Measurements from ENCODE around the gene CST8.

CST8 gene

GRCh38 chr20:23526850-23527249 lies 35.9 kb downstream of the CST8 start:
- DNase-seq = no peak

- no peak for DNase-seq
These were observed 38.0 kb downstream of the CST8 start for GRCh38 chr20:23528867-23529431.

- no peak for DNase-seq
These were observed 40.1 kb downstream of the CST8 start for GRCh38 chr20:23530937-23531567.

GRCh38 chr20:23532533-23532932 lies 41.6 kb downstream of the CST8 start:
- no peak for DNase-seq

DNA sequence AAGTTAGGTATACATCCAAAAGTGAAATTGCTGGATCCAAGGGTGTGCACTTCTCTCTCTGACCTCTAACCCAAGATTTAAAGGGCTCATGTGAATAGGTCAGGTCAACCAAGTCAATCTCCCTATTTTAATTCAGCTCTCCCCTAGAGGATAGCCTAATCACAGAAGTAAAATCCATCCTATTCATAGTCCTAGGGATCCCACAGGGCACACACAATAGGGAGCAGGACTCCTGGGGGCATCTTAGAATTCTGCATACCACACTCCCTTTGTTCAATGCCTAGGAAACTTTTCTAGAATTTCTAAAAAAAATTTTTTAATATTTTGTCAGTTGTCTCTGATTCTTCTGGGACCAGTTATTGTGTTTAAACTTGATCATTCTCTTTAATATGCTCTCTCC lies 42.2 kb downstream of the CST8 start:
- DNase-seq = no peak

DNA sequence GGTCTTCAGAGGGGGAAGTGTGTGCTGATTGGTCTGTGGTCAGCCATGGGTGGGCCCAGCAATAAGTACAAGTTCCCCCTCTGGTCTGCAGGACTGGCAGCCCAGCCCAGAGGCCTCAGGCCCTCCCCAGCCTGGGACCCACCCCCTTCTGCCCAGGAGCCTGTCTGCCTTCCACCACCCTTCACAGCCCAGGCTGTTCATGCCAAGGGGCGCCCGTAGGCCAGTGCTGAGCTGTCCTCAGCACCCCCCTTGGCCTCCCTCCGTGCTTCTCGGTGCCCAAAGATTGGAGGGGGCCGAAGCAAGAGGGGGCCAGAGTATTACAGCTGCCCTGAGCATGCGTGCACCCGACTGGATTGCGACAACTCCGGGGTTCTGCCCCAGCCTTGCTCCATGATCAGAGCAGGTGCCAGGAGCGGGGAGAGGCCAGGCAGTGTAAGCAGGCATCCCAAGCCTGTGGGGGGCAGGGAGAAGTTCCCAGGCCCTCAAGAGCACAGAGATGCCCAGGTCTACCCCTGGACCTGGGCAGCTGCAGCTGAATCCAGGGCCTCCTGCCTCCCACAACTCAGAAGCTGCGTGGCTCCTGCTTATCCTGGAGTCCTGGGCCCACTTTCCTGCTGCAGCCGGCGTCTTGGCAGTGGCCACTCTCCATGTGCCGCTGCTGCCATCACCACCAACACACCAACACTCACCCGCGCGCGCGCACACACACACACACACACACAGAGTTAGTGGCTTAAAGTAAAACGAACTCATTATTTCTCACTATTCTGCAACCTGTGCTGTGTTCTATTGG lies 44.1 kb downstream of the CST8 start:
- no peak for DNase-seq

GRCh38 chr20:23536328-23536974 lies 45.5 kb downstream of the CST8 start:
- DNase-seq = no peak

- DNase-seq = no peak
These were observed 46.1 kb downstream of the CST8 start for GRCh38 chr20:23537030-23537429.

DNA sequence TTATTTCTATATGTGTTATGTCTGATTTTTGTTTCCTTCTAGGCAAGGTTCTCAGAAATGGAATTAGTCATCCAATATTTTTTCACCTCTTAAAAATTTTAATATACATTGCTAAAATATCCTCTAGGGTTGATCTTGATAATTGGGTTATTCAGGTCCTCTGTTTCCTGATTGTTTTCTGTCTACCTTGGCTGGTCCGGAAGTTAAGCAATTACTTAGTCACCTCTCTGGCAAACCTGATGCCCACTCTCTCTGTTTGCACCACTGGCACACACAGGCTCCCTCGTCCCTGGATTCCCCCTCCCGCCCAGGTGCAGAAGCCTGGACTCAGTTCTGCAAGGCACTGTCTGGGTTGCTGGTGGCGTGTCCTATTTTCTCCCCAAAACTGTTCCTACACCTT lies 49.7 kb downstream of the CST8 start:
- DNase-seq = no peak

DNA sequence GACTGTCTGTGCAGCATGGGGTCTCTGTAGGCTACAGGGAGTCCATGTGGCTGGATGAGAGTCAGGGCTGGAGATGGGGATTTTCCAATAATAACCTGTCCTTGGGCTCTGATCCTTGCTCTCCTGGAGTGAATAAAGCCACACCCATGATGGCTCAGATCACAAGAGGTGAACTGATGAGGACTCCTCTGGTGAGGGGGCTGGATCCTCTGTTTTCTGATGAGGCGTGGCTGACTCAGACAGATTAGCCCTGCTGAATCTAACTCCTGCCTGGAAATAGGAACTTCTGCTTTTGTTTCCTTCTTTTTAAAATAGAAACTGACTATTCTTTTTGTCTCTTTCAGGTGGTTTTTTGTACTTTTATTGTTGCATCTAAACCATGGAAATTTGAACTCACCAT lies 50.4 kb downstream of the CST8 start:
- DNase-seq = no peak

DNA sequence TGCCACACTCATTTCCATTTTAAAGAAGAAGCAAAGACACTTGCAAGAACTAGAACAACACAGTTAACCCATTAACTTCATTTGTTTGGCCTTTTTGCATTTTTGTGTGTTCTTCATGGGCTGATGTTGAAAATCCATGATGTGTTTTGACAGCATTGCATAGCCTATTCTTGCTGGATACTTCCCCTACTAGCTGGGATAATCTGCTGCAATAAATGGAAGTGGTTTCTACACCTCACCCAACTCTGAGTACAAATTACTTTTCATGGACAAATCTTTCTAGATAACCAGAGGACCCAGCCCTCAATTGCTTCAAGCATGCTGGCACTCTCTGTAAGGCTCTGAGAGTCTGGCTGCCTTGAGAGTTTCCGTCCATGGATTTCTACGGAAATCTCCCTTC lies 50.9 kb downstream of the CST8 start:
- DNase-seq = no peak

DNA sequence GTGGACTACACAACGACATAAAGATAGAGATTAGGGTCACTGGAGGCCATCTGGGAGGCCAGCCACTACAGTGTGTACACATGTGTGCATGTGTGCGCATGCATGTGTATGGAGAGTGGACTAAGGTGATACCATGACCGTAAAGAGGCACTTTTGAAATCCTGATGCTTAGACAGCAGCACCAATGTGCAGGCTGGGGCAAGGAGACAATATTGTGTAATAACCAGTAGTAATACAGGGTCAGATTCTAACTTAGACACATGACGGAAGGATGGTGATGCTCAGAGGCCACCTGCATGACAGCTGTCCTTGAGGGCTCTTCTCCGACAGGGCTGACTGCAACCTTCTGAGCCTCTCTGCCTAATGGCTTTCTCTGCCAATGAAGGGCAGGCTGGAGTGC lies 51.9 kb downstream of the CST8 start:
- DNase-seq = no peak

DNA sequence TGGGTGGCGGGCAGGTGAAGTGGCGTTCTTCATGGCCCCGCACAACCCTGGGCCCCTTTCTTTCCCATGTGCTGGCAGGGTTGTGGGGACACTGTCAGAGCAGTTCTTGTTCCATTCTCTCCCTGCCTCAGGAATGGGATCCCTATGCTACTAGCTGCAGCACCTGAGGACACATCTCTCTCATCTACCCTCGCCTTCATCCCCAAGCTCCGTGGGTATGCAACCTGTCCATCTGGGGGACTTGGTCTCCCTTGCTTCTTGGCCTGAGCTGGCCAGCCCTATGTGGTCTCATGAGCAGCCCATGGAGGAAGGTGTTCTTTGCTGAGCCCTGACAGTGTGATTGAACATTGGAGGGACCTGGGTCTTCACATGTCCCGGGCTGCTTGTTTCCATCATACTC lies 53.2 kb downstream of the CST8 start:
- DNase-seq = no peak
